ENCODE measurements around the gene CDC42EP5.

The CDC42EP5 gene

DNA sequence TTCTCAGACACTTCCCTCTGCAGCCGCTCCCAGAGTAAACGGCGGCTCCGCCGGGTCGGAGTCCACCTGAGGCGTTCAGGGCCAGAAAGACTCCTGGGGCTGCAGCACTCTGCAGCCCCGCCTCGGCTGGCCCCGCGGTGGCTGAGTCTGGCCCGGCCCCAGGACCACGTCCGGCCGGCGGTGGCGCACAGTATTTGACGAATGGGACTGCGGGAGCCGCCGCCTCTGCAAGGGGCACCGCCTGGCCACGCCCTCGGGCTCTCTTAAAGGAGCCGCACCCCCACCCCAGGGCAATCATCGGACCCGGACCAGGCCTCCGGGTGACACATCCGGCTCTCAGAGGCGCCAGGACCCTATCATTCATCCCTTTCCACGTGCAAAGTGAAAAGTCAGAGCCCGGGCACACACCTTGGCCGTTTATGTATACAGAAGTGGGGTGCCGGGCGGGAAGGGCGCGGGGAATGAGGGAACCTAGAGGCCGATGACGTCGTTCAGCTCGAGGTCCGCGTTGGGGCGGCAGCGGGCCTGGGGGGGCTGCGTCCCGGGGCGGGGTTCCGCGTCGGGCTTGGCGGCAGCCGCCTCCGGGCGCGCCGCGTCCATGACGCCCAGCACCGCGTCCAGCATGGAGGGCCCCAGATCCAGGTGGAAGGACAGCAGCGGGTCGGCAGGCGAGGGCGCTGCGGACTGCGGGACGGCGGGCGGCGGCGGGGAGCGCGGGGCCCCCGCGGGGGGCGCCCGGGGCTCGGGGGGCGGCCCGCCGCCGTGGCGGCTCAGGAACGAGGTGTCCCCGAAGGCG lies 8.3 kb downstream of the CDC42EP5 start:
- Histone ChIP-seq H3K27ac (replicated peaks; ENCODE audit: low read length) (peak overlapping the region; percentile 98), H2BK120ac (ENCODE audit: low read depth, low read length) (no peak overlapping the region), H2AK5ac (ENCODE audit: low read depth, low read length) (peak overlapping the region; percentile 84), H3K9me3 (replicated peaks in 1 of 2; ENCODE audit: control insufficient read depth in 2 of 2, insufficient read depth in 1 of 2, low read depth in 1 of 2, low read length in 2 of 2) (no peaks in the 10 kb centered on the region), H4K8ac (ENCODE audit: low read depth, low read length) (peak overlapping the region; percentile 96), H3K14ac (ENCODE audit: low read length) (no peak overlapping the region), H3K79me1 (ENCODE audit: low read depth, low read length) (no peaks in the 10 kb centered on the region), H3K23ac (ENCODE audit: low read depth, low read length, poor library complexity) (peak overlapping the region; percentile 80), H3K4ac (ENCODE audit: low read length) (no peak overlapping the region), H2BK15ac (ENCODE audit: low read length) (peak overlapping the region; percentile 74), H3K9ac (ENCODE audit: low read depth, low read length, poor library complexity) (peak overlapping the region; percentile 65), H2BK12ac (ENCODE audit: low read length) (no peak overlapping the region), H3K27me3 (ENCODE audit: control insufficient read depth in 3 of 3, insufficient read depth in 3 of 3, low read depth in 1 of 3, low read length in 3 of 3) (peaks cover 0 to 13% (median 0%) of the 10 kb centered on the region in 3 experiments), H3K36me3 (replicated peaks in 1 of 2; ENCODE audit: control insufficient read depth in 2 of 2, insufficient read depth in 2 of 2, low read length in 2 of 2) (peaks cover 14 to 24% of the 10 kb centered on the region in 2 donors), H3K18ac (ENCODE audit: low read length) (peak overlapping the region; percentile 95), H3K4me1 (ENCODE audit: control insufficient read depth in 2 of 2, insufficient read depth in 1 of 2, low read depth in 1 of 2, low read length in 2 of 2) (peaks cover 2 to 9% of the 10 kb centered on the region in 2 donors), H2BK5ac (ENCODE audit: low read length) (peak overlapping the region; percentile 94), H2AFZ (ENCODE audit: low read length) (peak overlapping the region; percentile 99), H3K4me2 (ENCODE audit: insufficient read depth, low read length, poor library complexity, severe bottlenecking) (peak overlapping the region; percentile 96), H3K4me3 (ENCODE audit: low read length in 2 of 2) (peak overlapping the region; percentile 69 to 92), H4K91ac (ENCODE audit: low read depth, low read length, poor library complexity) (no peak overlapping the region)
- peak; percentile 88 for DNase-seq (ENCODE audit: low spot score)
- WGBS, 2 donors (ENCODE audit: extremely low coverage in 2 of 2, insufficient read length in 2 of 2, insufficient replicate concordance in 1 of 2): no CpG with 5 or more reads among the region's 87 CpGs

DNA sequence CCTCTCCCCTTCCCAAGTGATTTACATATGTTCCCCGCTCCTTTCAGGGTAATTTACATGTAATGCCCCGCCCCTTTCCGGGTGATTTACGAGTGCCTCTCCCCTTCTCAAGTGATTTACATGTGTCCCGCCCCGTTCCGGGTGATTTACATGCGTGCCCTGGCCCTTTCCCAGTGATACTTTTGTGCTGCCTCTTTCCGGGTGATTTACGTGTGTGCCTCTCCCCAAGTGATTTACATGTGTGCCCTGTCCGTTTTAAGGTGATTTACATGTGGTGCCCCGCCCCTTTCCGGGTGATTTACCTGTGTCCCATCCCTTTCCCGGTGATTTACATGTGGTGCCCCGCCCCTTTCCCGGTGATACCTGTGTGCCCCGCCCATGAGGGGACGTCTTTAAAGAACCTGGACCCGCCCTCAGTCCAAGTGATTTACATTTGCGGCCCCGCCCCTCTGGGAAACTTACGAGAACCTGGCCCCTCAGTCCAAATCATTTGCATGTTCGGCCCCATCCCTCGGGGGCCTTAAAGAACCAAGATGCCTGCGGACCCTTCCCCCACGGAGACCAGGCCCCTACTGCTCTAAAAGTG lies 9.0 kb downstream of the CDC42EP5 start:
- peak overlapping the region; percentile 98 for H3K27ac ChIP-seq (replicated peaks; ENCODE audit: low read length)
- H2BK12ac ChIP-seq (ENCODE audit: low read length): no peak overlapping the region
- no peak overlapping the region for H3K4ac ChIP-seq (ENCODE audit: low read length)
- H3K9ac ChIP-seq (ENCODE audit: low read depth, low read length, poor library complexity): peak overlapping the region; percentile 60
- WGBS, 2 donors (ENCODE audit: extremely low coverage in 2 of 2, insufficient read length in 2 of 2, insufficient replicate concordance in 1 of 2): no CpG with 5 or more reads among the region's 26 CpGs
- peak overlapping the region; percentile 96 for H3K4me2 ChIP-seq (ENCODE audit: insufficient read depth, low read length, poor library complexity, severe bottlenecking)
- H3K27me3 ChIP-seq (ENCODE audit: control insufficient read depth in 3 of 3, insufficient read depth in 3 of 3, low read depth in 1 of 3, low read length in 3 of 3): peaks cover 0 to 6% (median 0%) of the 10 kb centered on the region in 3 experiments
- no peak overlapping the region for H2AK5ac ChIP-seq (ENCODE audit: low read depth, low read length)
- peak overlapping the region; percentile 31 for H3K23ac ChIP-seq (ENCODE audit: low read depth, low read length, poor library complexity)
- H4K8ac ChIP-seq (ENCODE audit: low read depth, low read length): no peak overlapping the region
- H3K9me3 ChIP-seq (replicated peaks in 1 of 2; ENCODE audit: control insufficient read depth in 2 of 2, insufficient read depth in 1 of 2, low read depth in 1 of 2, low read length in 2 of 2): no peaks in the 10 kb centered on the region
- DNase-seq (ENCODE audit: low spot score): peak; percentile 91
- H3K4me3 ChIP-seq (ENCODE audit: low read length in 2 of 2): peak overlapping the region; percentile 69 to 92
- H2BK15ac ChIP-seq (ENCODE audit: low read length): peak overlapping the region; percentile 49
- peak overlapping the region; percentile 99 for H2AFZ ChIP-seq (ENCODE audit: low read length)
- peak overlapping the region; percentile 95 for H3K18ac ChIP-seq (ENCODE audit: low read length)
- H3K14ac ChIP-seq (ENCODE audit: low read length): no peak overlapping the region
- no peak overlapping the region for H2BK120ac ChIP-seq (ENCODE audit: low read depth, low read length)
- peaks cover 20 to 31% of the 10 kb centered on the region in 2 donors for H3K36me3 ChIP-seq (replicated peaks in 1 of 2; ENCODE audit: control insufficient read depth in 2 of 2, insufficient read depth in 2 of 2, low read length in 2 of 2)
- peaks cover 2 to 3% of the 10 kb centered on the region in 2 donors for H3K4me1 ChIP-seq (ENCODE audit: control insufficient read depth in 2 of 2, insufficient read depth in 1 of 2, low read depth in 1 of 2, low read length in 2 of 2)
- peaks cover 2% of the 10 kb centered on the region for H3K79me1 ChIP-seq (ENCODE audit: low read depth, low read length)
- no peak overlapping the region for H4K91ac ChIP-seq (ENCODE audit: low read depth, low read length, poor library complexity)
- peak overlapping the region; percentile 94 for H2BK5ac ChIP-seq (ENCODE audit: low read length)

DNA sequence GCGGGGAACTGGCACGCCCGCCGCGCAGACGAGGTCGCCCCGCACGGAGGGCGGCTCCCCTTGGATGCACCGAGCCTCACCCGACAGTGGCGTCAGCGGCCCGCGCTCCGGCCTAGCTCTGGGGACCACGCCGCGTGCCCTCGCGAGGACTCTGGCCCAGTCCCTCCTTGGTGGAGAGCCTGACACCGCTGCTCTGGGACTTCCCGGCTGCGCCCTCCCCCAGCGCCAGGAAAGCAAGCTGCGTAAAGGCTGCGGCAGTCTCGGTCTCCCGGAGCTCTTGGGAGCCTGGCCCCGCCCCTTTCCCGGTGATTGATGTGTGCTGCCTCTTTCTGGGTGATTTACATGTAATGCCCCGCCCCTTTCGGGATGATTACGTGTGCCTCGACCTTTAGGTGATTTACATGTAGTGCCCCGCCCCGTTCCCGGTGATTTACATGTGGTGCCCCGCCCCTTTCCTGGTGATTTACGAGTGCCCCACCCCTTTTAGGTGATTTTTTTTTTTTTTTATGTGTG lies 9.5 kb downstream of the CDC42EP5 start, which contains the start of gene LENG9:
Gene LENG9, minus strand, starts transcription at position 248 of the 513 bp plus-strand sequence. CDS start 252 bp downstream, outside the sequence.
- Histone ChIP-seq H3K4me2 (ENCODE audit: insufficient read depth, low read length, poor library complexity, severe bottlenecking) (peak within 1 kb of the TSS; percentile 96), H4K8ac (ENCODE audit: low read depth, low read length) (peak within 1 kb of the TSS; percentile 93), H3K79me1 (ENCODE audit: low read depth, low read length) (peaks cover 2% of the 10 kb centered on the region), H3K4me3 (ENCODE audit: low read length in 2 of 2) (peak within 1 kb of the TSS; percentile 69 to 92), H3K14ac (ENCODE audit: low read length) (peak within 1 kb of the TSS; percentile 96), H2BK12ac (ENCODE audit: low read length) (peak within 1 kb of the TSS; percentile 7), H3K36me3 (replicated peaks in 1 of 2; ENCODE audit: control insufficient read depth in 2 of 2, insufficient read depth in 2 of 2, low read length in 2 of 2) (peaks cover 25 to 36% of the 10 kb centered on the region in 2 donors), H3K27ac (replicated peaks; ENCODE audit: low read length) (peak within 1 kb of the TSS; percentile 98), H2BK120ac (ENCODE audit: low read depth, low read length) (peak within 1 kb of the TSS; percentile 35), H2AFZ (ENCODE audit: low read length) (peak within 1 kb of the TSS; percentile 99), H3K9ac (ENCODE audit: low read depth, low read length, poor library complexity) (peak within 1 kb of the TSS; percentile 99), H3K23ac (ENCODE audit: low read depth, low read length, poor library complexity) (peak within 1 kb of the TSS; percentile 98), H3K4me1 (ENCODE audit: control insufficient read depth in 2 of 2, insufficient read depth in 1 of 2, low read depth in 1 of 2, low read length in 2 of 2) (peaks cover 2 to 3% of the 10 kb centered on the region in 2 donors), H4K91ac (ENCODE audit: low read depth, low read length, poor library complexity) (no peak within 1 kb of the TSS), H2AK5ac (ENCODE audit: low read depth, low read length) (peak within 1 kb of the TSS; percentile 97), H3K4ac (ENCODE audit: low read length) (peak within 1 kb of the TSS; percentile 98), H3K9me3 (replicated peaks in 1 of 2; ENCODE audit: control insufficient read depth in 2 of 2, insufficient read depth in 1 of 2, low read depth in 1 of 2, low read length in 2 of 2) (no peaks in the 10 kb centered on the region), H2BK15ac (ENCODE audit: low read length) (peak within 1 kb of the TSS; percentile 78), H2BK5ac (ENCODE audit: low read length) (peak within 1 kb of the TSS; percentile 94), H3K18ac (ENCODE audit: low read length) (peak within 1 kb of the TSS; percentile 98), H3K27me3 (ENCODE audit: control insufficient read depth in 3 of 3, insufficient read depth in 3 of 3, low read depth in 1 of 3, low read length in 3 of 3) (peaks cover 0 to 6% (median 0%) of the 10 kb centered on the region in 3 experiments)
- WGBS, 2 donors (ENCODE audit: extremely low coverage in 2 of 2, insufficient read length in 2 of 2, insufficient replicate concordance in 1 of 2): no CpG with 5 or more reads among the region's 41 CpGs
- peak; percentile 99 for DNase-seq (ENCODE audit: low spot score)

Data from neuronal stem cell (in vitro differentiated cells).